ENCODE data around the gene SLC19A1. TPM values are rescaled to one million over a fixed set of nuclear protein-coding genes. Genes with fewer than 3 reads are reported as not detected.
A peak's percentile ranks its signal among the peaks of the same experiment; 100 is the strongest.

SLC19A1 gene
- total RNA-seq, 6 experiments from 2014 or later, result 4.5 to 24.5 (median 15.7) TPM

DNA sequence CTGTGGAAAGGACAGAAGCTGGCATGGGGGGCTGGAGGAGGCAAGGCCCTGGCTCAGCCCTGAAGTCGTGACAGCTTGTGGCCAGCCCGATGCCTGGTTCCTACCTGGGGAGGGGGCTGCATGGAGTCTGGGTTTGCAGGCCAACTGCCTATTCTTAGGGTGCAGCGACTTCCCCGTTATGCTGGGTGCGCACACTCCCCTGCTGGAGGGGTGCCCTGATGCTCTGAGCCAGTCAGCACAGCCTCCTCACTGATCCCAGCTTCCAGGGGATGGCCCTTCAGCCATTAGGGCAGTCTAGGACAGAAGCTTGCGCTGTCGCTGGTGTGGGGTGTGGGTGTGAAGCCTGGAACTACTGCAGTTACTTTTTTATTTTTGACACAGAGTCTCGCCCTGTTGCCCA is 30.0 kb upstream of the SLC19A1 start:
- WGBS (ENCODE audit: insufficient coverage, low coverage, low lambda C conversion rate, missing lambda C conversion rate), result 83% methylated on average over 1 of the region's 8 CpGs
- H3K27ac ChIP-seq, result no peak overlapping the region
- no peak overlapping the region for H3K4me3 ChIP-seq
- H3K9me3 ChIP-seq, result no peaks in the 10 kb centered on the region
- ATAC-seq (no peak), DNase-seq (peak in 1 of 3 donors; percentile 29)
- TF ChIP-seq, protein P1, sequence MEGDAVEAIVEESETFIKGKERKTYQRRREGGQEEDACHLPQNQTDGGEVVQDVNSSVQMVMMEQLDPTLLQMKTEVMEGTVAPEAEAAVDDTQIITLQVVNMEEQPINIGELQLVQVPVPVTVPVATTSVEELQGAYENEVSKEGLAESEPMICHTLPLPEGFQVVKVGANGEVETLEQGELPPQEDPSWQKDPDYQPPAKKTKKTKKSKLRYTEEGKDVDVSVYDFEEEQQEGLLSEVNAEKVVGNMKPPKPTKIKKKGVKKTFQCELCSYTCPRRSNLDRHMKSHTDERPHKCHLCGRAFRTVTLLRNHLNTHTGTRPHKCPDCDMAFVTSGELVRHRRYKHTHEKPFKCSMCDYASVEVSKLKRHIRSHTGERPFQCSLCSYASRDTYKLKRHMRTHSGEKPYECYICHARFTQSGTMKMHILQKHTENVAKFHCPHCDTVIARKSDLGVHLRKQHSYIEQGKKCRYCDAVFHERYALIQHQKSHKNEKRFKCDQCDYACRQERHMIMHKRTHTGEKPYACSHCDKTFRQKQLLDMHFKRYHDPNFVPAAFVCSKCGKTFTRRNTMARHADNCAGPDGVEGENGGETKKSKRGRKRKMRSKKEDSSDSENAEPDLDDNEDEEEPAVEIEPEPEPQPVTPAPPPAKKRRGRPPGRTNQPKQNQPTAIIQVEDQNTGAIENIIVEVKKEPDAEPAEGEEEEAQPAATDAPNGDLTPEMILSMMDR (IDR thresholded peaks at IDR 0.05), result no peak
- no peak for TF ChIP-seq POLR2A (IDR thresholded peaks at IDR 0.05)
- H3K4me1 ChIP-seq, result no peaks in the 10 kb centered on the region
- H3K36me3 ChIP-seq, result no peaks in the 10 kb centered on the region
- no peaks in the 10 kb centered on the region for H3K27me3 ChIP-seq
- intact Hi-C loops (cut with DNase I), result no loop called here

DNA sequence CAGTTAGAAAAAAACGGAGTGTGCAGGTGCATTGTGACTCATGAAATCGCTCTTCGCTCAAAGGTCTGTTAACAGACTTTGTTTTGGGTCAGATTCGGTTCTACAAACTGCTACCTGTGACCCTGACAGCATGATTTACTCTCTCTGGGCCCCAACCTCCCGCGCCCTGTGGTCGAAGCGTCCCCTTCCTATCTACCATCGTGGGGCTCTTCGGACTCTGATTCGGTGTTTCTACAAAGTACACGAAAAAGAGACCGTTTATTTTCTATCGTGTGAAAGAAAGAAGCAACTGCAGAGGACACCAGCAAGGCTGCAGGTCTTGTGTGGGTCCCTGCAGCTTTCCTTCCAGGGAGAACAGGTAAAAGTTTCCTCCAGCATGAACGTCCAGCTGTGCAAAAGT is 29.4 kb upstream of the SLC19A1 start:
- 61% methylated on average over 15 of the region's 15 CpGs for WGBS (ENCODE audit: insufficient coverage, low coverage, low lambda C conversion rate, missing lambda C conversion rate)
- no peak for ATAC-seq
- intact Hi-C loops (cut with DNase I), result no loop called here
- TF ChIP-seq POLR2A (IDR thresholded peaks at IDR 0.05), result no peak
- TF ChIP-seq, protein P1 (IDR thresholded peaks at IDR 0.05), result no peak
- Histone ChIP-seq H3K27ac (no peak overlapping the region), H3K4me1 (no peaks in the 10 kb centered on the region), H3K36me3 (no peaks in the 10 kb centered on the region), H3K27me3 (no peaks in the 10 kb centered on the region), H3K9me3 (no peaks in the 10 kb centered on the region), H3K4me3 (no peak overlapping the region)
- peak in 1 of 3 donors; percentile 7 for DNase-seq

DNA sequence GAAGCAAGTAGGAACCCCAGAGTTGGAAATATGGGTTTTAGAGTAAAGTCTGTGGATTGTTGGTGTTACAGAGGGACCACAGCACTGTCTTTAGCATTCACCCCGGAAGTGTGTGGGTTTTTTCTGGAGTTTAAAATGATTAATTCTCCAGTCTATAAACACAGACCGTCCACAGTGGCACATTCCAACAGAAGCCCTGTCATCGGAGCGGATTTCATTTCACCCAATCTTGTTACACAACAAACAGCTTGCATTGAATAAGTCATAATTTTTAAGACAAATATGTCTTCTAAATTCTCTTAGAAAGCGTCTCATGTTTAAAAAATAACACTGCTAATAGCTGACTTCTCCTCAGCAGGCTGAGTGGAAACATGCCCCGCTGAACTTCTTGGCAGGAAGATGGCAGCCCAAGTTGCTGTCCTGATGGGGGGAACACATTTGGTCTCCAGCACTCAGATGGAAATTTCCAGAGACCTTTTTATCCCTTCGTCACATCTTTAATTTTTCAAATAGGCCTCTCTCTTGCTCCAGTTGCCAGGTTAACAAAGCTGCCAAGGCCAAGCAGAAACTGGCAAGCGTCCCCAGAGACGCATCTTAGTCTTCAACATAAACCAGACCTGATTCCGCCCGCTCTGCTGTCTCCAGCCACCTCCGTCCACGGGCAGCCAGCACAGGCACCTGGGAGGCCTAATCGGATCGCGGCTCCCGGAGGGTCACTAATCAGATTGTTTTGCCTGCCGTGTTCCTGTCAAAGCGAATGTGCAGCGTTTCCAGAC is 28.8 kb upstream of the SLC19A1 start:
- Histone ChIP-seq H3K4me1 (no peaks in the 10 kb centered on the region), H3K27ac (no peak overlapping the region), H3K27me3 (no peaks in the 10 kb centered on the region), H3K4me3 (no peak overlapping the region), H3K9me3 (no peaks in the 10 kb centered on the region), H3K36me3 (no peaks in the 10 kb centered on the region)
- DNase-seq, result peak in 1 of 3 donors; percentile 42
- TF ChIP-seq, protein P1 (IDR thresholded peaks at IDR 0.05), result no peak
- TF ChIP-seq POLR2A (IDR thresholded peaks at IDR 0.05), result no peak
- intact Hi-C loops (cut with DNase I), result no loop called here
- no peak for ATAC-seq
- 73% methylated on average over 17 of the region's 20 CpGs for WGBS (ENCODE audit: insufficient coverage, low coverage, low lambda C conversion rate, missing lambda C conversion rate)

DNA sequence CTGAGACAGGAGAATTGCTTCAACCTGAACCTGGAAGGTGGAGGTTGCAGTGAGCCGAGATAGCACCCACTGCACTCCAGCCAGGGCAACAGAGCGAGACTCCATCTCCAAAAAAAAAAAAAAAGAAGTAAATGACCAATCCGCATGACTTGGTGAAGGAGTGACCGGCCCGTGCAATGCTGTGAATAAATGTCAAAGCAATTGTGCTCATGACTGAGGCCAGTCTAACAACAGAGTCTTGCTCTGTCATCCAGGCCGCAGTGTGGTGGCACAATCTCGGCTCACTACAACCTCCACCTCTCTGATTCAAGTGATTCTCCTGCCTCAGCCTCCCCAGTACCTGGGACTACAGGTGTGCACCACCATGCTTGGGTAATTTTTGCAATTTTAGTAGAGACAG is 27.8 kb upstream of the SLC19A1 start:
- TF ChIP-seq, protein P1 (IDR thresholded peaks at IDR 0.05), result no peak
- TF ChIP-seq POLR2A (IDR thresholded peaks at IDR 0.05), result no peak
- H3K27ac ChIP-seq, result no peak overlapping the region
- no peak overlapping the region for H3K4me3 ChIP-seq
- no peaks in the 10 kb centered on the region for H3K36me3 ChIP-seq
- H3K4me1 ChIP-seq, result no peaks in the 10 kb centered on the region
- no peaks in the 10 kb centered on the region for H3K9me3 ChIP-seq
- 75% methylated on average over 7 of the region's 7 CpGs for WGBS (ENCODE audit: insufficient coverage, low coverage, low lambda C conversion rate, missing lambda C conversion rate)
- intact Hi-C loops (cut with DNase I), result no loop called here
- no peak for ATAC-seq
- H3K27me3 ChIP-seq, result peaks cover 0 to 3% of the 10 kb centered on the region in 2 donors
- peak in 1 of 3 donors; percentile 15 for DNase-seq

Measured in right lobe of liver (tissue), 6 donors.